ENCODE measurements around the gene OSCAR.

Gene OSCAR

DNA sequence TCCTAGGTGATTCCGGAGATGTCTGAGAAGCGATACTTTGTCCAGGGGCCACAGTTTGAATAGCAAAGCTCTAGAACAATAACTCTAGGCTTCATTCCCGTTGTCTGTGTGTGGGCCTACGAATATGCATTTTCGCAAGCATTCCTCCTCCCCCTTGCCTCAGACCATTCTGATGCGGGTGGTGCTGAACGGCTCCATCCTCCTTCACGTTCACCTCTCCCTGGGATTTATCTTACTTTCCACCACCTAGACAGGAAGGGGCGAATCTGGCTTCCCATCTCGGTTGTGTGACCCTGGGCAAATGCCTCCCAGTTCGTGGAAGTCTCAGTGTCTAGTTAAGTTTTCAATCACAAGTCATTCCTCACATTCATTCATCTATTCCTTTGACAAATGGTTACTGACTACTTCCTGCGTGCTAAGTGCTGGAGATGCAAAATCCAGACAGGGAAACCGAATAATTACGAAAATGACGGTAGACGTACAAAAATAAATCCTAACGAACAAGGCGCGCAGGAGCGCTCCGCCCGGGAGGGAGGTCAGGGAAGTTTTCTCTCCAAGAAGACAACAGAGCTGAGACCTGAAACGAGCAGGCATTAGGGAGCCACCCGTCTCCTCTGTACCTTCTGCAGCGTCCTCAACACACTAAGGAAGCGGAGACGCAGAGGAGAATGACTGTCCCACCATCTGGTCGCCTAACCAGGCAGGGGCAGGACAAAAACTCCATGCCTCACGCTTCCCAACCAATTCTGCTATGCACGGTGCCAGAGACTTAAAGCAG lies 35.7 kb upstream of the OSCAR start:
- peaks cover 46% of the 10 kb centered on the region for H3K4me1 Mint-ChIP-seq
- DNase-seq = no peak
- TF ChIP-seq CTCF (IDR thresholded peaks at IDR 0.05) = no peak

GRCh38 chr19:54133957-54134590 lies 33.5 kb upstream of the OSCAR start:
- no peak overlapping the region for H3K4me3 Mint-ChIP-seq
- no peaks in the 10 kb centered on the region for H3K36me3 Mint-ChIP-seq (ENCODE audit: low read depth)
- DNase-seq = no peak
- no peak for TF ChIP-seq CTCF (IDR thresholded peaks at IDR 0.05)
- peaks cover 3% of the 10 kb centered on the region for H3K27me3 Mint-ChIP-seq (ENCODE audit: low read depth, poor library complexity)
- H3K4me1 Mint-ChIP-seq = peaks cover 27% of the 10 kb centered on the region
- peak overlapping the region; percentile 31 for H3K27ac Mint-ChIP-seq
- peaks cover 6% of the 10 kb centered on the region for H3K9me3 Mint-ChIP-seq

More for the DNA sequence above, 35.7 kb upstream of the OSCAR start:
- peaks cover 3% of the 10 kb centered on the region for H3K27me3 Mint-ChIP-seq (ENCODE audit: low read depth, poor library complexity)
- H3K4me3 Mint-ChIP-seq = peak overlapping the region; percentile 92
- peaks cover 6% of the 10 kb centered on the region for H3K9me3 Mint-ChIP-seq
- peaks cover 8% of the 10 kb centered on the region for H3K36me3 Mint-ChIP-seq (ENCODE audit: low read depth)
- peak overlapping the region; percentile 98 for H3K27ac Mint-ChIP-seq

- DNase-seq = peak; percentile 26
- no peaks in the 10 kb centered on the region for H3K36me3 Mint-ChIP-seq (ENCODE audit: low read depth)
- TF ChIP-seq CTCF (IDR thresholded peaks at IDR 0.05) = no peak
- peaks cover 6% of the 10 kb centered on the region for H3K9me3 Mint-ChIP-seq
- peaks cover 3% of the 10 kb centered on the region for H3K27me3 Mint-ChIP-seq (ENCODE audit: low read depth, poor library complexity)
- H3K4me1 Mint-ChIP-seq = peaks cover 21% of the 10 kb centered on the region
- no peak overlapping the region for H3K4me3 Mint-ChIP-seq
- H3K27ac Mint-ChIP-seq = no peak overlapping the region
These were observed 32.8 kb upstream of the OSCAR start for GRCh38 chr19:54133312-54133956.

DNA sequence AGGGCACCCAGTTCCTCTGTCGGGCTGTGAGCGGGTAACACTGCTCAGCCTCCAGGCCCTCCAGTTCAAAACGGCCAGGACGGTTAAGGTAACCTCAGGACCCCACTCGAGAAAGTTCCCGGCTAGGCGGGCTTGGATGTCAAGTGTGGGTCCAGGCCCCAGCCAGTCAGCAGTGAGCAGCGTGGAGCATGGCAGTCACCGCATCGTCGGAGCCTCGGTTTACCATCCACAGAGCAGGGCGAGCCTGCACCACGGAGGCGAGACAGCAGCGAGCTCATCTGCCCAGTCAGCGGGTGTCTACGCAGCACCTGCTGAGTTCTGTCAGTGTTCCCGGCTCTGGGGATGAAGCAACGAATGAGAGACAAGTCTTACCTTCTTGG lies 29.0 kb upstream of the OSCAR start:
- Mint-ChIP-seq H3K36me3 (ENCODE audit: low read depth) (peaks cover 16% of the 10 kb centered on the region), H3K27me3 (ENCODE audit: low read depth, poor library complexity) (no peaks in the 10 kb centered on the region), H3K9me3 (peaks cover 5% of the 10 kb centered on the region), H3K4me3 (no peak overlapping the region), H3K4me1 (peaks cover 5% of the 10 kb centered on the region), H3K27ac (no peak overlapping the region)
- no peak for TF ChIP-seq CTCF (IDR thresholded peaks at IDR 0.05)
- no peak for DNase-seq

DNA sequence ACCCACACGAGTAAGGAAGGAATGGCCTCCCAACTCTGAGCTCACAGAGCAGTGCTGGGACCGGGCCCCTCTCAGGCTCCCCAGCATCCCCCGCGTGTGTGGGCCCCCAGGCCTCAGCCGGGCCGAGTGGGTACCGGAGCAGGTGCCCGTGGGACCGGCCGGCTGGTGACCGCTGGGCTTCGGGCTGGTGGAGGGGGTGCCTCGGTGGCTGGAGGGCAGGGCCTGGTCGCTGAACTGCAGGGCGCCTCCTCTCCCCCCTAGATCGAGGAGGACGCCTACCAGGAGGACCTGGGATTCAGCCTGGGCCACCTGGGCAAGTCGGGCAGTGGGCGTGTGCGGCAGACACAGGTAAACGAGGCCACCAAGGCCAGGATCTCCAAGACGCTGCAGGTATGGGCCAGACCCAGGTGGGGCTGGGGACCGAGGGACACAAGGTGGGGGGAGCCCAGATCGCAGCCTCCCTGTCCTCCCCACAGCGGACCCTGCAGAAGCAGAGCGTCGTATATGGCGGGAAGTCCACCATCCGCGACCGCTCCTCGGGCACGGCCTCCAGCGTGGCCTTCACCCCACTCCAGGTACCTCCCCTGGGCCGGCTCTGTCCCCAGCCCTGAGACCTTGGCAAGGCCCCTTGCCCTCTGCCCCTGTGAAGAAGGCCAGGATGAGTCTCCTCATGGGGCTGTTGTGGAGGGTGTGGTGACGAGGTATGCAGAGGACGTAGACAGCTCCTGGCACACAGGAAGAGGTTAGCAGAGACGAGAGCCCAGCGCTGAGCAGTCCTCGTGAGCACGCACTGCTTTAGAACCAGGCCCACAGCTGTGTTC lies 28.4 kb upstream of the OSCAR start:
- H3K36me3 Mint-ChIP-seq (ENCODE audit: low read depth) = peaks cover 16% of the 10 kb centered on the region
- no peaks in the 10 kb centered on the region for H3K27me3 Mint-ChIP-seq (ENCODE audit: low read depth, poor library complexity)
- H3K4me3 Mint-ChIP-seq = no peak overlapping the region
- no peak for DNase-seq
- no peaks in the 10 kb centered on the region for H3K4me1 Mint-ChIP-seq
- no peak for TF ChIP-seq CTCF (IDR thresholded peaks at IDR 0.05)
- no peaks in the 10 kb centered on the region for H3K9me3 Mint-ChIP-seq
- no peak overlapping the region for H3K27ac Mint-ChIP-seq
